ENCODE measurements around the gene CEP290.
A peak's percentile ranks its signal among the peaks of the same experiment; 100 is the strongest.
"Not testable (repeated sequence)": the region's sequence is repeated elsewhere in the genome, so short reads cannot be mapped to it uniquely, and the experiment has no call there.

CEP290 gene

GRCh38 chr12:88035907-88036289 is 106.0 kb downstream of the CEP290 start:
- DNase-seq: no peak

DNA sequence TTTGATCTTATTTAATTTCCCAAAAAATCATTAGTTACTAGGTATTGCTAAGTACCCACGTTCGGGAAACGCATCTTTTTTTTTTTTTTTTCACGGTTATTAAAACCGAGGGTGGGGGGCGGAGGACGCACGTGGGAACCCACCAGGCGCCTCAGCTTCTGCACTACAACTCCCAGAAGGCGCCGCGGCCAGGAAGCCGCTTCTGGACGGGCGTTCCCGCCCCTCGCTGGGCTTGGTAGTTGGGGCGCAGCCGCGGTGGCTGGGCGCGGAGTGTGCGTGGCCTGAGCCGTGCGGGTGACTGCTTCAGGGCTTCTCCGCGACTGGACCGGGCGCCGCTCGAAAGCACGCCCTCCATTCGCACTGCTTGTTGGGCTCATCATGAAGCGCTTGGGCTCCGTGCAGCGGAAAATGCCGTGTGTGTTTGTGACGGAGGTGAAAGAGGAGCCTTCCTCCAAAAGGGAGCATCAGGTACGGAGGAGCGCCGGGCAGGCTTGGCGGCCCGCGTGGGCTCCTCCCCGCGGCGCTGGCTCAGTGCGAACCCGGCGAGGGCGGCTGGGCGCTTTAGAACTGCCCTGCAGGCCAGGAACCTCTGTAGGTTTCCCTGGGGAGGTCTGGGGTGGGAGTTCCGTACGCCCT is 106.5 kb downstream of the CEP290 start:
- DNase-seq: peak; percentile 94

DNA sequence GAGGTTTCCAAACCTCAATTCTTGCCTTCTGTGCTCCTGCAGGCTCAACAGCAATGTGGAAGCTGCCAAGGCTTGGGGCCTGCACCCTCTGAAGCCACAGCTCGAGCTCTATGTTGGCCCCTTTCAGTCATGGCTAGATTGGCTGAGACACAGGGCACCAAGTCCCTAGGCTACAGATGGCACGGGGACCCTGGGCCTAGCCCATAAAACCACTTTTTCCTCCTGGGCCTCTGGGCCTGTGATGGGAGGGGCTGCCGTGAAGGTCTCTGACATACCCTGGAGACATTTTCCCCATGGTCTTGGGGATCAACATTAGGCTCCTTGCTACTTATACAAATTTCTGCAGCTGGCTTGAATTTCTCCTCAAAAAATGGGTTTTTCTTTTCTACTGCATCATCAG is 110.7 kb downstream of the CEP290 start:
- DNase-seq: not testable (repeated sequence)

- DNase-seq: no peak
These were observed 112.7 kb downstream of the CEP290 start, which contains the start of gene C12orf50 for GRCh38 chr12:88029093-88029665. C12orf50 (minus strand) TSS chr12:88029401; CDS start chr12:88026962, 2,439 bp downstream.

- no peak for DNase-seq
These were observed 115.7 kb downstream of the CEP290 start for GRCh38 chr12:88026196-88026595.

- DNase-seq: no peak
These were observed 123.9 kb downstream of the CEP290 start for GRCh38 chr12:88017964-88018363.

- no peak for DNase-seq
These were observed 126.1 kb downstream of the CEP290 start for GRCh38 chr12:88015825-88016224.

DNA sequence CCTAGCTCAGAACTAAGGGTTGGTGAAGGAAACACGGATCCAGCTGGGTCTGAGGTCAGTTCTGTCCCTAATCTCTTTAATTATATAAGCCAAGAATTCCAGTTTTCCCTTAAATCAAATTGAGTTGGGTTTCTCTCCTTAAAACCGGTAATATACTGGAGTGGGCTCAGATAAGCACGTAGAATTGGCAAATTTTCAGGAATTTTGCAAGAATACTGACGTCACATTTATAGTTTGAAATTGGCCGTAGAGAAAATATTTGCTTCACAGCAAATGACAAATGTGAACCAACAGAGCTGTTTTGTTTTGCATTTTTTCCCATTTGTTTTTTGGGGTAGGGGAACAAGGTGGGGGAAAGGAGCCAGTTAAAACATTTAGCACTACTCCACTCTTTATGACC is 130.1 kb downstream of the CEP290 start:
- no peak for DNase-seq

- no peak for DNase-seq
These were observed 135.5 kb downstream of the CEP290 start for GRCh38 chr12:88006351-88006750.

DNA sequence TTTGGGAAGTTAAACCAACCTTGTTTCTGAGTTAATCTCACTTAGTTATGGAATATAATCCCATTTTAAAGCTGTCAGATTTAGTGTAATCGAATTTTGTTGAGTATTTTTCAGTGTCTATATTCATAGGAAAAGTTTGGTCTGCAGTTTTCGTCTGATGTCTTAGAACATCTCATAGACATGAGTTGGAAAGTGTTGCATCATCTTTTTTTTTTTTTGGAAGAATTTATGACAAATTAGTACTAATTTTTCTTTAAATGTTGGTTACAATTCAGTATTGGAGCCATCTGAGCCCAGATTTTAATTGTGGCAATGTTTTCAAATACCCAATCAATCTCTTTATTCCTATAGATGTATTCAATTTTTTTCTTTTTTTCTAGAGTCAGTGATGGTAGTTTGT is 140.6 kb downstream of the CEP290 start:
- no peak for DNase-seq
